Myocyte (in vitro differentiated cells): ENCODE measurements around the gene FRG2. TPM values are rescaled to one million over a fixed set of nuclear protein-coding genes. Genes with fewer than 3 reads are reported as not detected.
"Not testable (repeated sequence)": the region's sequence is repeated elsewhere in the genome, so short reads cannot be mapped to it uniquely, and the experiment has no call there.

ENCODE experiments used
- DNase-seq: peaks from one replicate; pipeline ENCODE4 v3.0.0-alpha.2; 2012; ENCODE audit warnings: low read depth
- total RNA-seq: library from RNA; depleted of rRNA; stranded (reverse); fragments of >200 nt; gene quantifications from 2 replicates; pipeline ENCODE4 v1.2.3, GENCODE V29; 2014

The FRG2 gene
- total RNA-seq, 1 donor from 2014 or later: not detected

GRCh38 chr4:190016369-190017289 is 10.4 kb downstream of the FRG2 start:
- DNase-seq: no peak

GRCh38 chr4:190015538-190016368 is 11.3 kb downstream of the FRG2 start:
- DNase-seq: no peak

GRCh38 chr4:190014771-190015537 is 12.1 kb downstream of the FRG2 start:
- DNase-seq: no peak

- not testable (repeated sequence) for DNase-seq
Observed at GRCh38 chr4:189989941-189990340, 37.1 kb downstream of the FRG2 start.

GRCh38 chr4:189988877-189989431 is 38.1 kb downstream of the FRG2 start:
- no peak for DNase-seq

- not testable (repeated sequence) for DNase-seq
Observed at GRCh38 chr4:189985651-189986243, 41.3 kb downstream of the FRG2 start.

GRCh38 chr4:189984661-189985060 is 42.4 kb downstream of the FRG2 start:
- not testable (repeated sequence) for DNase-seq

GRCh38 chr4:189983916-189984526 is 43.0 kb downstream of the FRG2 start:
- DNase-seq: not testable (repeated sequence)

GRCh38 chr4:189981970-189982369 is 45.1 kb downstream of the FRG2 start:
- no peak for DNase-seq

- not testable (repeated sequence) for DNase-seq
Observed at GRCh38 chr4:189980292-189980691, 46.8 kb downstream of the FRG2 start.

GRCh38 chr4:189979196-189980047 is 47.6 kb downstream of the FRG2 start:
- DNase-seq: no peak

Other genes starting within 250 kb of the FRG2 start
- 26.4 and 28.7 TPM in 2 replicates for gene FRG1, start 86.4 kb downstream of the FRG2 start, total RNA-seq
- not detected in 2 replicates for gene DBET, start 37.2 kb upstream of the FRG2 start, total RNA-seq
- gene DUX4, start 146.5 kb upstream of the FRG2 start, total RNA-seq: not detected in 2 replicates